Dedifferentiated amniotic fluid mesenchymal stem cell (primary cell): Measurements from ENCODE around the gene VPS26C.
"Not testable (repeated sequence)": the region's sequence is repeated elsewhere in the genome, so short reads cannot be mapped to it uniquely, and the experiment has no call there.

Experiments used
- DNase-seq: peaks from one replicate; pipeline ENCODE4 v3.0.0-alpha.2; 2016; ENCODE audit errors: extremely low spot score

VPS26C gene

GRCh38 chr21:37230632-37231248, 36.4 kb downstream of the VPS26C start:
- DNase-seq: no peak

- DNase-seq: no peak
These were observed 39.1 kb downstream of the VPS26C start for GRCh38 chr21:37228003-37228400.

- no peak for DNase-seq
These were observed 39.8 kb downstream of the VPS26C start for GRCh38 chr21:37227071-37228002.

GRCh38 chr21:37226041-37226920, 40.9 kb downstream of the VPS26C start:
- no peak for DNase-seq

GRCh38 chr21:37224861-37225839, 42.0 kb downstream of the VPS26C start:
- DNase-seq: no peak

GRCh38 chr21:37223804-37224345, 43.3 kb downstream of the VPS26C start:
- DNase-seq: no peak

GRCh38 chr21:37222248-37222647, 44.9 kb downstream of the VPS26C start:
- DNase-seq: not testable (repeated sequence)

- DNase-seq: peak; percentile 82
These were observed 46.0 kb downstream of the VPS26C start for GRCh38 chr21:37220981-37221664.

- DNase-seq: no peak
These were observed 46.6 kb downstream of the VPS26C start for GRCh38 chr21:37220433-37220980.

GRCh38 chr21:37219761-37220432, 47.2 kb downstream of the VPS26C start:
- DNase-seq: no peak

GRCh38 chr21:37214952-37215351, 52.2 kb downstream of the VPS26C start:
- DNase-seq: no peak

GRCh38 chr21:37210799-37211198, 56.3 kb downstream of the VPS26C start:
- DNase-seq: no peak

GRCh38 chr21:37210130-37210529, 57.0 kb downstream of the VPS26C start:
- DNase-seq: no peak

- no peak for DNase-seq
These were observed 58.4 kb downstream of the VPS26C start for GRCh38 chr21:37208741-37209225.

GRCh38 chr21:37208056-37208721, 58.9 kb downstream of the VPS26C start:
- DNase-seq: no peak

GRCh38 chr21:37207441-37208009, 59.6 kb downstream of the VPS26C start:
- DNase-seq: no peak

- no peak for DNase-seq
These were observed 60.6 kb downstream of the VPS26C start for GRCh38 chr21:37206496-37206895.

- DNase-seq: no peak
These were observed 62.6 kb downstream of the VPS26C start for GRCh38 chr21:37204580-37204979.
